Tibial artery (tissue), 4 donors: Measurements from ENCODE around the gene SEPTIN2.

ENCODE experiments used
- DNase-seq, 2 donors: peaks; one replicate each; pipeline ENCODE4 v3.0.0-alpha.2; 2019
- H3K27ac ChIP-seq, 2 donors: fragments of 200-600 bp; sonication (generic) in 1 of 2; 1 replicate in 1 of 2; 2 replicates in 1 of 2; pipeline ENCODE4 v1.5.1; 2018 to 2019; ENCODE audit warnings: mild to moderate bottlenecking in 1 of 2
- H3K27me3 ChIP-seq, 2 donors: fragments of 200-600 bp; sonication (generic) in 1 of 2; one replicate each; pipeline versions ENCODE4 v1.5.1 to v1.6.0; 2016 to 2019
- H3K36me3 ChIP-seq, 3 donors: fragments of 200-600 bp; sonication (generic) in 2 of 3; one replicate each; pipeline ENCODE4 v1.5.1; 2016 to 2019; ENCODE audit warnings: mild to moderate bottlenecking in 2 of 3
- H3K4me1 ChIP-seq, 4 donors: fragments of 200-600 bp; sonication (generic) in 2 of 4; 1 replicate in 3 of 4; 2 replicates in 1 of 4; pipeline ENCODE4 v1.5.1; 2016 to 2019
- H3K4me3 ChIP-seq, 2 donors: fragments of 200-600 bp; sonication (generic) in 1 of 2; 1 replicate in 1 of 2; 2 replicates in 1 of 2; pipeline ENCODE4 v1.5.1; 2018 to 2019; ENCODE audit warnings: mild to moderate bottlenecking in 2 of 2
- H3K9me3 ChIP-seq, 3 donors: fragments of 200-600 bp; sonication (generic) in 1 of 3; one replicate each; pipeline ENCODE4 v1.5.1; 2016 to 2019
- CTCF ChIP-seq, 2 experiments: fragments of 200-600 bp in 1 of 2; fragments of 450-650 bp in 1 of 2; IDR thresholded peaks; one replicate each; pipeline ENCODE4 v1.5.1; 2017 to 2019; ENCODE audit warnings: antibody characterized with exemption in 2 of 2, mild to moderate bottlenecking in 1 of 2, moderate library complexity in 1 of 2
- intact Hi-C: fragments of 100-400 bp; cut with DNase I; formaldehyde crosslinking; loops from one replicate; pipeline ENCODE4 v1.15.0; 2023; ENCODE audit warnings: low total_unique reads

SEPTIN2 gene

GRCh38 chr2:241315879-241316631, at the start of gene SEPTIN2:
Gene SEPTIN2 (plus strand): TSS chr2:241315925. CDS start chr2:241324233, 8,308 bp downstream.
- no peak for TF ChIP-seq CTCF (IDR thresholded peaks at IDR 0.05)
- Histone ChIP-seq H3K9me3 (no peaks in the 10 kb centered on the region), H3K27ac (peak within 1 kb of the TSS; percentile 91 to 99), H3K4me3 (peak within 1 kb of the TSS; percentile 96 to 99), H3K36me3 (no peaks in the 10 kb centered on the region), H3K4me1 (peaks cover 0 to 71% (median 47%) of the 10 kb centered on the region in 4 donors), H3K27me3 (no peaks in the 10 kb centered on the region)
- intact Hi-C loops: loop anchor here (1.0 kb wide), 1 partner anchor 44 kb away; no protein-coding TSS in a partner anchor
- DNase-seq: peak in 1 of 2 donors; percentile 68

- no peak for TF ChIP-seq CTCF (IDR thresholded peaks at IDR 0.05)
- H3K27me3 ChIP-seq: no peaks in the 10 kb centered on the region
- H3K27ac ChIP-seq: no peak overlapping the region
- H3K9me3 ChIP-seq: no peaks in the 10 kb centered on the region
- H3K36me3 ChIP-seq: peaks cover 52 to 63% (median 52%) of the 10 kb centered on the region in 3 donors
- intact Hi-C loops: no loop called here
- no peak overlapping the region for H3K4me3 ChIP-seq
- DNase-seq: no peak
- H3K4me1 ChIP-seq: peaks cover 0 to 40% (median 33%) of the 10 kb centered on the region in 4 donors
Measured at GRCh38 chr2:241267249-241268067, 48.3 kb upstream of the SEPTIN2 start.

- no peak overlapping the region for H3K4me3 ChIP-seq
- intact Hi-C loops: no loop called here
- peaks cover 44 to 55% (median 44%) of the 10 kb centered on the region in 3 donors for H3K36me3 ChIP-seq
- H3K27me3 ChIP-seq: no peaks in the 10 kb centered on the region
- no peaks in the 10 kb centered on the region for H3K9me3 ChIP-seq
- TF ChIP-seq CTCF (IDR thresholded peaks at IDR 0.05): no peak
- no peak overlapping the region for H3K27ac ChIP-seq
- no peak for DNase-seq
- peaks cover 0 to 44% (median 38%) of the 10 kb centered on the region in 4 donors for H3K4me1 ChIP-seq
Measured at GRCh38 chr2:241268306-241268705, 47.4 kb upstream of the SEPTIN2 start.

- Histone ChIP-seq H3K27me3 (no peaks in the 10 kb centered on the region), H3K9me3 (no peaks in the 10 kb centered on the region), H3K4me1 (peaks cover 0 to 48% (median 42%) of the 10 kb centered on the region in 4 donors), H3K27ac (no peak overlapping the region), H3K36me3 (peaks cover 38 to 49% (median 38%) of the 10 kb centered on the region in 3 donors), H3K4me3 (no peak overlapping the region)
- no peak for DNase-seq
- intact Hi-C loops: no loop called here
- no peak for TF ChIP-seq CTCF (IDR thresholded peaks at IDR 0.05)
Measured at GRCh38 chr2:241268716-241269445, 46.8 kb upstream of the SEPTIN2 start.
